ENCODE results near the gene FBN3.

GRCh38 chr19:8127311-8127710 is 22.1 kb downstream of the FBN3 start:
- TF ChIP-seq CTCF (IDR thresholded peaks at IDR 0.05) (no peak), EP300 (IDR thresholded peaks at IDR 0.05) (no peak), POLR2AphosphoS5 (IDR thresholded peaks at IDR 0.05) (no peak), POLR2A (IDR thresholded peaks at IDR 0.05) (no peak)

All from stomach (tissue), 4 donors.